Hematopoietic multipotent progenitor cell treated with erythropoietin and hydrocortisone succinate and interleukin-3 and kit ligand, for 4 days (in vitro differentiated cells): ENCODE data around the gene IL1RAPL1.
A peak's percentile ranks its signal among the peaks of the same experiment; 100 is the strongest.

Experiments used
- DNase-seq: peaks from one replicate; pipeline ENCODE4 v3.0.0-alpha.2; 2015

IL1RAPL1 gene

GRCh38 chrX:29553542-29553941 is 966.3 kb downstream of the IL1RAPL1 start:
- no peak for DNase-seq

GRCh38 chrX:29555465-29556091 is 968.3 kb downstream of the IL1RAPL1 start:
- no peak for DNase-seq

DNA sequence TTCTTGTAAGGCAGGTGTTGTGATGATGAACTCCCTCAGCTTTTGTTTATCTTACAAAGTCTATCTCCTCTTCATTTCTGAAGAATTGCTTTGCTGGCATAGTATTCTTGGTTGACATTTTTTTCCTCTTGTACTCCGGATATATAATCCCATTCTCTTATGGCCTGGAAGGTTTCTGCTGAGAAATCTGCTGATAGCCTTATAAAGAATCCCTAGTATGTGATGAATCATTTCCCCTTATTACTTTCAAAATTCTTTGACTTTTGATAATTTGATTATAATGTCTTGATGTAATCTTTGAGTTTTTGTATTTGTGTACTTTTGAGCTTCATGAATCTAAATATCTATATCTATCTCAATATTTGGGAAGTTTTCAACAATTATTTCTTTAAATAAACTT is 972.8 kb downstream of the IL1RAPL1 start:
- DNase-seq = no peak

DNA sequence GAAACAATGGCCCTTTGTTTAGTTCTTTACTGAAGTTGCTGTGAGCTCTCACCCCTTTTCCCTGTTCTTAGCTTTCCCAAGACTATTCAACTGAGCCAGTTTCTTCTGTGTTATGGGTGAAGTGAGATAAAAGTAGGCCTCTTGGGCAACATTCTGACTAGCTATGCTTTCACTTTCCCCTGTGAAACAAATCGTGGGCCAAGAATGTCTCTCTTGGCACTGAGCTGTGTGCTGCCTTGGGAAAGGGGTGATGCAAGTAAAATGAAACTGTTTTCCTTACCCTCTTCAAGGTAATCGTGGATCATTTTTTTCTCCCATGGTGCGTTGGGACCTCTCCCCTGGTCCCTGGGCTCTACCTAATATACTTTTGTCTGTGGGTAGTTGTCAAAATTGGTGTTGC is 974.2 kb downstream of the IL1RAPL1 start:
- DNase-seq = no peak

GRCh38 chrX:29580560-29580959 is 993.3 kb downstream of the IL1RAPL1 start:
- DNase-seq = no peak

GRCh38 chrX:29581223-29581622 is 994.0 kb downstream of the IL1RAPL1 start:
- DNase-seq = no peak

DNA sequence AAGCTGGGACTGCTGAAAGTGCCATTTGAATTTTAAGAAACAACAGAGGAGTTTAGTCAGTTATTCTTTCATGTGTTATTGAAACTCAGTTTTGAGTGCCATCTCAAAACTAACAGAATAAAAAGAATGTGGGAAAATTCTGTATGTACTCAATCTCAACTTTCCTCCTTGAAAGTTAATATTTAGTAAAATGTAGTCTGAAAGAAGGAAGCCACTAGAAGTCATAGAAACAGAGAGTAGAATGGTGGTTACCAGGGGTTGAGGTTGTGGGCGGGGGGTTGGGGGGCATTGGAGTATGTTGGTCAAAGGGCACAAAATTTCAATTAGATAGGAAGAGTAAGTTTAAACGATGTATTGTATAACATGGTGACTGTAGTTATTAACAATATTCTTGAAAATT is 999.9 kb downstream of the IL1RAPL1 start:
- no peak for DNase-seq

DNA sequence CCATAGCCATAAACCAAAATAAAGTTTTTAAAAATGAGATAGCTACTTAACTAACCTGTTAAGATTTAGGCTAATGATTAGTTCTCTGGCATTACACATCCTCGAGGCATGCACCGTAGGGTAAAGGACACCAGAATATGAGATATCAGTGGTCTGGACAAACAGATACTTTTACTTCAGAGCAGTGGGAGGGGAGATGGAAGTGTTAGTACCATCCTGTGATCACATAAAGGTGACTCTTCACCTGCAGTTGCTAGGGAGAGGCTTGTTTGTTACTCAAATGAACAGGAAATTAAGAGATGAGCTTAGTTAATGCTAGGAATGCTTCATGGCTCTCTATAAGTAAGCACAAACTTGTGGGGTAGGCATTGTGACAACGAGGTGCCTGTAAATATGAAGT is 1003.7 kb downstream of the IL1RAPL1 start:
- DNase-seq = no peak

DNA sequence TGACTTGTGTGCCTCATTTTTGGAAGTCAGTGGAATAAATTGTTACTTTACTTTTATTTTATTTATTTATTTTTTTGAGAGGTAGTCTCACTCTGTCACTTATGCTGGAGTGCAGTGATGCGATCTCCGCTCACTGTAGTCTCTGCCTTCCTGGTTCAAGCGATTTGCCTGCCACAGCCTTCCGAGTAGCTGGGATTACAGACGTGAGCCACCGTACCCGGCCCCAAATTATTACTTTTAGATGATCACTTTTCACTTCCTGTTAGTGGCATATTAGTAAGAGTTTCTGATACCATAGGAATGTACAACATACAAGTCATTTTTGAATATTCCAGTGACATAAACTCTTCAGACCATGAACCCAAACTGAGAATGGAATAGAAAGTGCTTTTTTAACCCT is 1017.1 kb downstream of the IL1RAPL1 start:
- no peak for DNase-seq

GRCh38 chrX:29617276-29617675 is 1030.0 kb downstream of the IL1RAPL1 start:
- DNase-seq = no peak

DNA sequence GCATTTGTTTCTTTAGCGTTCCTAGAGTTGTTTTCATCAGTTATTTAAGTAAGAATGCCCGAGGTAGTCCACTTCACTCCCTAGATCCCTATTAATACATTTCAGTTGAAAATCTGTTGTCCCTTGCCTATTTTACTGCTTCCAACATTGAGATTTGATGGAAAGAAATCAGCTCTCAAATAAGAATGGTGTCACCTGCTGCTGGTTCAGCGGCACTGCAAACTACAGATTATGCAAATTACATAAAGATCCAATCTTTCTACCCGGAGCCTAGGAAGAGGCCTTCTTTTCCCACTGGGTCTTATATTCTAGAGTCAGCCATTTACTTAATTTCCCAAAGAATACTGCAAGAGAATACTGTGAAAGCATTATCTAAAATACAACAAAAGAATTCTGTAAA is 1030.5 kb downstream of the IL1RAPL1 start:
- no peak for DNase-seq

DNA sequence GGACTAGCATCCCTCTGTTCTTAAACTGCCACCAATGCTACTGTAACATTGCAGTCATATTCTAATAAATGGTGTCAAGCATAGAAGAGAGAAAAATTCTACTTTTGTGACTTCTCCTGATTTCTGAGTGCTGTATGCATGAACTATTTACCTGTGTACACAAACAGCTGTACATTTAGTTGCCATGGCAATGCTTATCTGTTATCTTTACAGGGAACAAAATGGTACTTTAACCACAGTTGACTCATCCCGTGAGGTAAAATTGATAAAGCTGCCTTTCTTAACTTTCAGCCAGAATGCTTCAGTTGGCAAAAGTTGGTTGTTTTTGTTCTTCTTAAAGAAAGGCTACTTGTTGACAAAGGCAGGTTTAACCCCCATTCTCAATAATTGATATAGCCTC is 1040.6 kb downstream of the IL1RAPL1 start:
- DNase-seq = no peak

DNA sequence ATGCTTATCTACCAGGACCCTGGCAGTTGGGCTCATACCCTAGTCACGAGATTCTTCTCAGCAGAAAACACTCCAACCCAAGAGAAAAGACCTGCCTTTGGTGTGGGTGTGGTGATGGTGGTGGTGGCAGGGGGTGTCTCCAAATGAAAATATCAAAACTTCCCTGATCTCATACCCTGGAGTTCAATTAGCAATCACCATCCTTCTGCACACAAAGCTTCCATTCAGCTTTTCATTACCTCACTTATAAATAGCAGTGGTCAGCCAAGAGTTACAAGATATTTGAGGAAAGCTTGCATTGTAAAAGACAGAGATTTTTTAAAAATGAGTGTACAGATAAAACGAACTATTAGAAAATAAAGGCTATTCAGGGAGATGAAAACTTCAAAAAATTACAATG is 1047.3 kb downstream of the IL1RAPL1 start:
- DNase-seq = no peak

DNA sequence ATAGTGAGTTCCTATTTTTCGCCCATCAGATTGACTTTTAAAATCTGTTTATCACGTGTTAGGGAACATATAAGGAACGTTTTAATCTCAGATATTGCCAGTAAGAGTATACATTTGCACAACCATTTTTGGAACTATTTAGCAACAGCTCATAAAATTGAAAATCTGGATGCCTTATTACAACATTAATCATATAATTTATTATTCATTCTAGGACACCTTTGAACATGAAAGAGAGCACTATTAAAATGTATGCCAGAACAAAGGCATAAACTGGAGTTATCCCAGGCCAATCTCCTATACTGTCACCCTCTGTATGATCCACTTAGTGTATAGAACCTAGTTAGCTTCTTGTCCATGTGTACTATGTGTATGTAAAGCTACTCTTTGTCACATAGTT is 1049.1 kb downstream of the IL1RAPL1 start:
- DNase-seq = no peak

GRCh38 chrX:29640106-29640505 is 1052.9 kb downstream of the IL1RAPL1 start:
- DNase-seq = no peak

GRCh38 chrX:29641461-29641860 is 1054.2 kb downstream of the IL1RAPL1 start:
- no peak for DNase-seq

GRCh38 chrX:29643181-29643580 is 1055.9 kb downstream of the IL1RAPL1 start:
- DNase-seq = no peak

DNA sequence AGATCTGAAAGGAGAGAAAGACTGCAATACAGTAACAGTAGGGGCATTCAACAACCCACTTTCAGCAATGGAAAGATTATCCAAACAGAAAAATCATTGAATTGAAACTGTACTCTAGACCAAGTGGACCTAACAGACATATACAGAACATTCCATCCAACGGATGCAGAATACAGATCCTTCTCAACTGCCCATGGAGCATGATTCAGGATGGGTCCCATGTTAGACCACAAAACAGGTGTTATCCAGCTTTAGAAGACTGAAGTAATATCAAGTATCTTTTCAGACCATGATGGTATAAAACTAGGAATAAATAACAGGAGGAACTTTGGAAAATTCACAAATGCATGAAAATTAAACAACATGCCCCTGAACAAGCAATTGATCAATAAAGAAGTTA is 1060.9 kb downstream of the IL1RAPL1 start:
- no peak for DNase-seq

DNA sequence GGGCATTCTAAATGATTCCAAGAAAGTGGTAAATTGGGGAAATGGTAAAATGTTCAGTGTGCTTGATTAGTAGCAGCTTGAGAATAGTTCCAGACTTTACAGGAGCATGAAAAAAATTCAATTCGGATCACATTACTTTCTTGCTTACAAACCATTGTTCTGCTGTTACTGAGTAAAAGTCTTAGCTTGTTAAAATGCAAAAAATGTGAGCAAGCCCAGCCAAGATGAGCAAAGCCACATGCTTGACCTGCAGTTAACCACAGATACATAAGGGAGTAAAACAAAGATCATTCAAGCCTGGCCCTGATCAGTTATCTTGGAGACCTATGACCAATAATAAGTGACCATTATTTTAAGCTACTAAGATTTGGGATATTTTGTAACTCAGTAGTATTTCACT is 1065.2 kb downstream of the IL1RAPL1 start:
- no peak for DNase-seq

GRCh38 chrX:29653721-29654120 is 1066.5 kb downstream of the IL1RAPL1 start:
- no peak for DNase-seq

DNA sequence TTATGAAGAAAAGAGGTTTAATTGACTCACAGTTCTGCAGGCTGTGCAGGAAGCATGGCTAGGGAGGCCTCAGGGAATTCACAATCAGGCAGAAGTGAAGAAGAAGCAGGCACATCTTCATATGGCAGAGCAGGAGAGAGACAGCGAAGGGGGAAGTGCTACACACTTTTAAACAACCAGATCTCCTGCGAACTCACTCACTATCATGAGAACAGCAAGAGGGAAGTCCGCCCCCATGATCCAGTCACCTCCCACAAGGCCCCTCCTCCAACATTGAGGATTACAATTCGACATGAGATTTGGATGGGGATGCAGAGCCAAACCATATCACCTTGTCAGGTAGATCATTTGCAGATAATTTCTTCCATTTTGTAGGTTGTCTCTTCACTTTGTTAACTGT is 1072.7 kb downstream of the IL1RAPL1 start:
- DNase-seq = no peak

GRCh38 chrX:29661290-29661689 is 1074.0 kb downstream of the IL1RAPL1 start:
- peak; percentile 0 for DNase-seq

GRCh38 chrX:29662101-29662500 is 1074.9 kb downstream of the IL1RAPL1 start:
- no peak for DNase-seq

- no peak for DNase-seq
These were observed 1075.7 kb downstream of the IL1RAPL1 start for GRCh38 chrX:29662759-29663503.

- DNase-seq = no peak
These were observed 1078.3 kb downstream of the IL1RAPL1 start for GRCh38 chrX:29665532-29665931.
